Measurements from ENCODE around the gene CATSPER3.

Gene CATSPER3

GRCh38 chr5:135046661-135047346 is 79.1 kb downstream of the CATSPER3 start:
- DNase-seq, result no peak

DNA sequence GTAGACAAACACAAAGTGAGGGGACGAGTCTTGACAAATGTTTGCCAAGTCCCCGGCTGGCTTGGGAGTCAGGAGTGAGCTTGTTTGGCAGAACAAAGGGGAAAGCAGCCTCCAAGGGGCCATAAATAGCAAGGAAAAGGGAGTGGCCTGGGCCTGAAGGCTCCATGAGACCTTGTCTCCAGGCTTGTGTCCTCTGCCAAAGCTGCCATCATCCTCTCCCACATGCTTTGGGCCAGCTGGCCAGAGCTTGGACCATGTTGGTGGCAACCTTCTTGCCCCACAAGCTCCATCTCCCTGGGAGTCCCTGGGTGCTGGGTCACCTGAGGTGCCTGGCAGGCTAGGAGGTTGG is 79.6 kb downstream of the CATSPER3 start:
- DNase-seq, result no peak

DNA sequence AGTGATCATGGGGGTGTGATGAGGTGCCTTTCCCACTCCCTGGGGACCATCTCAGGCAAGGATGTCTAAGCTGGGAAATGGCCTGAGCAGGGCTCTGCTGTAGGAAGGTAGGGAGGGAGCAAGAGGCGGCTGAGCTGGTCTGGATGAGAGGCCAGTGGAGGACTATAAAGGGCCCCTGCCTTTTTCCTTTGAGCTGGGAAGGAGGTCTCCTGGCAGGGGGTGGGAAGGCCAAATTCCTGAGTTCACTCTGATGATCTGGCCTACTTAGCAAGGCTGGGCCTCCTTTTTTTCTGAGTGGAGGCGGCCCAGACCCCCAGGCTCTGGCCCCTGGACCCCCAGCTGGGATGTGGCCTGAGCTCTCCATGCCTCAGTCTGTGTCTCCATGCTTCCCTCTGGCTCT is 80.6 kb downstream of the CATSPER3 start:
- DNase-seq, result no peak

- no peak for DNase-seq
Measured at GRCh38 chr5:135048930-135049329, 81.2 kb downstream of the CATSPER3 start.

DNA sequence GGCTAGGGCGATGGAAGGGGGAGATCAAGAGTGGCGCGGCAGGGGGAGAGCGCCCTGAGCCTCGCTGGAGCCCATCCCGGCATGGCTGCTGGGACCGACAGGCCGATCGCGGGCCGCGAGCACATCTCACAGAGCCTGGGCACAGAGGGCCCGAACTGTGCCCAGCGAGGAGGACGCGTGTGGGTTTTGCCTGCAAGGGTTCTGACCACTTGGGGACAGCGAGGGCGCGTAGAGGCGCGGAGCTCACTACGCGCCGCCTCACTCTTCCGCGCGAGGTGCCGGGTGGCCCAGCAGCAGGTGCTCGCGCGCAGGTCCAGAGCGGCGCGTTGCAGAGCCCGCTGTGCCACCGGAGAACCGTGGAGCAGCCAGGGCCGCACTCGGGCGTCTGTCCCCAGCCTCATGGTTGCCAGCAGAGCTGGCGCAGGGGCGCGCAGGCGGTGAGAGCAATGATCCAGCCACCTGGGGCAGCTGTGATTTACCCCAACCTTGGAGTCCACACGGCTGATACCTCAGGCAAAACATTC is 82.6 kb downstream of the CATSPER3 start:
- DNase-seq, result no peak

- no peak for DNase-seq
Measured at GRCh38 chr5:135051399-135051798, 83.7 kb downstream of the CATSPER3 start.

DNA sequence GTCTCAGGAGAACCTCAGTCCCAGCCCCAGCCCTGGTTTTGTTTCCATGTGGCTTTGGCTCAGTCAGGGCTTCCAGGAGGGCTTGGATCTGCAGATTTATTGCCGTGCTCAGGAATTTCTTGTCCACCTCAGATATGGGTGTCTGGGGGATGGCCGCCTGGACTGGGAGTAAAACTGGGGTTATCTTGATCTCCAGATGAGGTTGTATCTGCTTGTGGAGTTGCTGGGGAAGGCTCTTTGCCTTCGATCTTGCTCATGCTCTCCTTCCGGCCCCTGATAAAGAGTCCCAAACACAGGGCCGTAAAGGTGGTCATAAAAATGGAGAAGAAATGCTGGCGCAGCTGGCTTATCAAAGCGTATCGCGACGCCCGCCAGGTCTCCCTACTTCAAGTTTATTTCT is 84.2 kb downstream of the CATSPER3 start:
- no peak for DNase-seq

GRCh38 chr5:135052511-135053145 is 84.9 kb downstream of the CATSPER3 start:
- DNase-seq, result no peak

DNA sequence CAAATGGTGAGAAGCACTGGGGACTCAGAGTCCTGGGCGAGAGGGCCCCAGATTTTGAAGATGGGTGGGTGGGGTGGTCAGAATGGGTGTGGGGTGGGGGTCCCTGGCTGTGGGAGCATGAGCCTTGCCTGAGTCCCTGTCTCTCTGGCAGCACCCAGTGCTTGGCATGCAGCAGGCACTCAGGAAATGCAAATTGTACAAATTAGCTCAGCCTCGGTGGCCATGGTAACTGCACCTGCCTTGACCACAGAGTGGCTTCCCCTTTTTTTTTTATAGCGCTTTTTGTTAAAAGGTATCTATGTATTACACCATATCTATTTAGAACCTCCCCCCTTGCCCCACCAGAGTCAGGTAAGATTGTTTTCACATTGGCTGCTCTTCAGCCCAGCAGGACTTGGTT is 85.6 kb downstream of the CATSPER3 start:
- no peak for DNase-seq

- no peak for DNase-seq
Measured at GRCh38 chr5:135053989-135054388, 86.3 kb downstream of the CATSPER3 start.

GRCh38 chr5:135054546-135054945 is 86.8 kb downstream of the CATSPER3 start:
- no peak for DNase-seq

- no peak for DNase-seq
Measured at GRCh38 chr5:135055396-135055795, 87.7 kb downstream of the CATSPER3 start.

- no peak for DNase-seq
Measured at GRCh38 chr5:135056316-135057030, 88.8 kb downstream of the CATSPER3 start.

- no peak for DNase-seq
Measured at GRCh38 chr5:135057233-135057632, 89.5 kb downstream of the CATSPER3 start.

- DNase-seq, result peak; percentile 10
Measured at GRCh38 chr5:135058331-135058732, 90.6 kb downstream of the CATSPER3 start.

GRCh38 chr5:135059000-135059923 is 91.6 kb downstream of the CATSPER3 start:
- DNase-seq, result no peak

- DNase-seq, result no peak
Measured at GRCh38 chr5:135060021-135060420, 92.3 kb downstream of the CATSPER3 start.

GRCh38 chr5:135061001-135061400 is 93.3 kb downstream of the CATSPER3 start:
- no peak for DNase-seq
